ENCODE data around the gene APOO.

- TF ChIP-seq CTCF (IDR thresholded peaks at IDR 0.05) (no peak), POLR2A (IDR thresholded peaks at IDR 0.05) (no peak)
Measured at GRCh38 chrX:23944234-23944633, 36.5 kb upstream of the APOO start.
